GM19455 (cell line): ENCODE data around the gene PPT1.
A peak's percentile ranks its signal among the peaks of the same experiment; 100 is the strongest.
"Not testable (repeated sequence)": the region's sequence is repeated elsewhere in the genome, so short reads cannot be mapped to it uniquely, and the experiment has no call there.

Experiments
- ATAC-seq: cut with Tn5 transposase; IDR thresholded peaks from one replicate; pipeline ENCODE4 v1.9.1; 2021; ENCODE audit not compliant: unreplicated experiment

The PPT1 gene

GRCh38 chr1:40057310-40058030, 39.6 kb downstream of the PPT1 start:
- ATAC-seq: no peak

GRCh38 chr1:40056519-40057309, 40.3 kb downstream of the PPT1 start:
- no peak for ATAC-seq

- ATAC-seq: no peak
Measured at GRCh38 chr1:40053138-40053887, 43.7 kb downstream of the PPT1 start.

- ATAC-seq: no peak
Measured at GRCh38 chr1:40050863-40051262, 46.2 kb downstream of the PPT1 start.

- no peak for ATAC-seq
Measured at GRCh38 chr1:40049725-40050124, 47.3 kb downstream of the PPT1 start.

- ATAC-seq: no peak
Measured at GRCh38 chr1:40047769-40048168, 49.3 kb downstream of the PPT1 start.

- ATAC-seq: no peak
Measured at GRCh38 chr1:40047276-40047675, 49.8 kb downstream of the PPT1 start.

- ATAC-seq: no peak
Measured at GRCh38 chr1:40045766-40046165, 51.3 kb downstream of the PPT1 start.

GRCh38 chr1:40045182-40045581, 51.9 kb downstream of the PPT1 start:
- no peak for ATAC-seq

GRCh38 chr1:40044110-40044509, 52.9 kb downstream of the PPT1 start:
- no peak for ATAC-seq

GRCh38 chr1:40042341-40042740, 54.7 kb downstream of the PPT1 start:
- no peak for ATAC-seq

GRCh38 chr1:40041466-40041838, 55.6 kb downstream of the PPT1 start:
- no peak for ATAC-seq

GRCh38 chr1:40040511-40041465, 56.3 kb downstream of the PPT1 start, which contains the start of gene CAP1:
Gene CAP1, plus strand, starts transcription at chr1:40040729. Its CDS starts 18,618 bp downstream, at chr1:40059347.
- ATAC-seq: peak; percentile 81

GRCh38 chr1:40039757-40040510, 57.1 kb downstream of the PPT1 start:
- ATAC-seq: peak; percentile 69

- no peak for ATAC-seq
Measured at GRCh38 chr1:40039245-40039756, 57.8 kb downstream of the PPT1 start.

- no peak for ATAC-seq
Measured at GRCh38 chr1:40038697-40039096, 58.4 kb downstream of the PPT1 start.

- not testable (repeated sequence) for ATAC-seq
Measured at GRCh38 chr1:40037254-40037653, 59.8 kb downstream of the PPT1 start.

GRCh38 chr1:40036574-40036973, 60.5 kb downstream of the PPT1 start:
- ATAC-seq: no peak

GRCh38 chr1:40034869-40035268, 62.2 kb downstream of the PPT1 start:
- no peak for ATAC-seq
